Activated T-cell treated with anti-CD3 and anti-CD28 coated beads for 24 hours (primary cell): ENCODE data around the gene CDH16.
"Not testable (repeated sequence)": the region's sequence is repeated elsewhere in the genome, so short reads cannot be mapped to it uniquely, and the experiment has no call there.

Source experiments
- DNase-seq: peaks from one replicate; pipeline ENCODE4 v3.0.0-alpha.2; 2020; ENCODE audit warnings: low read depth

CDH16 gene

DNA sequence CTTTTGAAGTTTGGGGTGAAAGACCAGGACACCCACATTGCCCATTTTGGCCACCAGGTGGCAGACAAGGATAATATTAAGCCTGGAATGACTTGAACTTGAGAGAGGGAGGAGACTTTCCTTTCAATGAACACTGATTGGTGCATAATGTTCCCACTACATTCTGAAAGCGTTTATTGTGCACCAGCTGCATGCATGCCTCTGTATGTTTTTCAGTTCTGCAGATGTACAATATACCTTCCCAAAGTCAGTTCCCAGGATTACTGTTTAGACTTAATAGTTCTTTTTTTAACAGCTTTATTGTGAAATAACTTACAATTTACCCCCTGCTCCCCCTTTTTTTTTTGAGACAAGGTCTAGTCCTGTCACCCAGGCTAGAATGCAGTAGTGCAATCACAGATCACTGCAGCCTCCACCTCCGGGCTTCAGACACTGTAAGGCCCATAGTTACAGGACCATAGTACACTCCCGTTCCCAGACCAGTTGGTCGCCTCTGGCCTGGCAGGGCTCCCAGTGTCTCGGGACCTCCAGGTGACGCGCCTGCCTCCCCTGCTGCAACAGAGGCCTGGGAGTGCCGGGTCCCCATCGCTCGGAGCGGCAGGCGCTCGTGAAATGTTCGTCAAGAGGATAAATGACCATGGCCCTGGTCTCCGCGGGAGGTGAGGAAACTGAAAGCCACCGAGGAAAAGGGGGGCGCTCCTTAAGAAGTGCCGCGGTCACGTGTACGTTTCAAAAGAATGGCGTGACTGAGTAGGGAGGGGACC, 28.8 kb upstream of the CDH16 start:
- DNase-seq = peak; percentile 78

DNA sequence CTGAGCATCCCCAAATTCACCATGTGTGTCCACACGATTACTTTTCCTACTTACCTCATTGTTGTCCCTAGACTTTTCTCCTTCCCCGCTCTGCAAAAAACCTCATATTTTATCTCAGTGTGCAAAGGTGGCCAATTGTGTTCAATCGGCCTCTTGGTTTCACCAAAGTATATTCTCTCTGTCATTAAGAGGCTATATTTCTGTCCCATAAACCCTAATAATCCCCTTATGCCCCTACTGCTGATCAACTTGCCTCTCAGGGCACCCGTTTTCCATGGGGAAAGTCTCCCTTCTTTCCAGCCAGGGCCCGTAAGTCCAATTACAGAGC, 28.3 kb upstream of the CDH16 start:
- no peak for DNase-seq

DNA sequence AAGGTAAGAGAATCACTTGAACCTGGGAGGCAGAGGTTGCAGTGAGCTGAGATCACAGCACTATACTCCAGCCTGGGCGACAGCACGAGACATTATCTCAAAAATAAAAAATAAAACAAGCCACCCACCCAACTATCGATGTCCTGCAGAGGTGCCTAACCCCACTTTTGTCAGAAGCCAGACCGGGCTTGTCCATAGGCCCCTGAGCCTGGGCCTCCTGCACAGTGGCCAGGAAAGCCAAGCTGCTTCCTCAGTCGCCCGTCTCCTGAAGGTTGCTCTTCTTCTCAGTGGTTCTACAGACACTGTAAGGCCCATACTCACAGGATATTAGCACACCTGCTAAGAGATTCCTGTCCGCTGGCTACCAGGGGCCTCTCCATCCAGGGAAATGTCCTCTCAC, 27.9 kb upstream of the CDH16 start:
- no peak for DNase-seq

DNA sequence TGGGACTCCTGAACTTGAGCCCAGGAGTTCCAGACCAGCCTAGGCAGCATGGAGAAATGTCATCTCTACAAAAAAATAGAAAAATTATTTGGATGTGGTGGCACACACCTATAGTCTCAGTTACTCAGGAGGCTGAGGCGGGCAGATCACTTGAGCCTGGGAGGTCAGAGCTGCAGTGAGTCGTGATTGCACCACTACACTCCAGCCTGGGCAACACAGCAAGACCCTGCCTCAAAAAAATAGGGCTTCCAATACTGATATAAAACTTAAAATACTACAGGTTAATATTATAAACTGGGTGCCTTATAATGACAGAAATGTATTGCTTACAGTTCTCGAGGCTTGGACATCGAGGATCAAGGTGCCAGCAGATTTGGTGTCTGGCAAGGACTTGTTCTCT, 27.3 kb upstream of the CDH16 start:
- no peak for DNase-seq

DNA sequence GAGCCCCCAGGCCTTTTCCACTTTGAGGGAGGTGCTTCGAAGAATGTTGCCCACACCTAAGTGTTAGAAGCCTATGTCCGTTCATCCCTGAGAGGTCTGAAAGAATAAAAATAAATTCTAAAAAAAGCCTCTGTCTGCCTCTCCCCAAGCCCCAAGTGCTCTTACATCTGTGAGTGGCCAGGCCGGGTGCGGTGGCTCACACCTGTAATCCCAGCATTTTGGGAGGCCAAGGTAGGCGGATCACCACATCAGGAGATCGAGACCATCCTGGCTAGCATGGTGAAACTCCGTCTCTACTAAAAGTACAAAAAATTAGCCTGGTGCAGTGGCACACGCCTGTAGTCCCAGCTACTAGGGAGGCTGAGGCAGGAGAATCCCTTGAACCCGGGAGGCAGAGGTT, 26.3 kb upstream of the CDH16 start:
- DNase-seq = not testable (repeated sequence)

DNA sequence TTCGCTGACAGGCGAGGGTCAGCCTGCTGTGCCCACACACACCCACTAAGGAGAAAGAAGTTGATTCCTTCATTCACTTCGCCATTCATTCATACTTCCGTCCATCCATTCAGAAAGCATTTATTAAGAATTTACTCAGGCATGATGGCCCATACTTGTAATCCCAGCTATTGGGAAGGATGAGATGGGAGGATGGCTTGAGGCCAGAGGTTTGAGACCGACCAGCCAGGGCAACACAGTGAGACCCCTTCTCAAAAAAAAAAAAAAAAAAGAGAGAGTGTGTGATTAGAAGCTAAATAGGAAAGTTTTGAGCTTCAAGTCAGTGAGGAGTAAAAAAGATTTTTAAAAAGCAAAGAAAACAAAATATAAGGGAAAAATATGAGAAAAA, 25.4 kb upstream of the CDH16 start:
- no peak for DNase-seq

- DNase-seq = no peak
These were observed 24.9 kb upstream of the CDH16 start for GRCh38 chr16:66943426-66944053.

DNA sequence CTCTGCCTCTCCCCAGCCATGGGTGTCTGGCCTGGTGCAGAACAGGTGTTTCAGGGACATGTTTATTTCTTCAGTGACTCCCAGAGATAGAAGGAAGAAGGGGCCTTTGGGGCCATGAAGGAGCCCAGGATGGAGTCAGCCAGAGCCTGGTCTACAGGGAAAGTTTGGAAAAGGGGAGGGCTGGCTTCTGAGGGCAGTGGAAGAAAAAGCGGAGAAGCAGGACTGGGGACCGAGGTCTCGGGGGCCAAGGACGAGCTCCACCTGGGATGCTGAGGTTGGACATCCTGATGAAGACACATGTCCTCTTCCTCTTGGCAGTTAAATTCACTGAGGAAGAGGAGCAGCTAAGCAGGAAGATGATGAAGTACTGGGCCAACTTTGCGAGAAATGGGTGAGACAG, 24.3 kb upstream of the CDH16 start:
- DNase-seq = no peak

GRCh38 chr16:66940236-66940635, 21.6 kb upstream of the CDH16 start:
- DNase-seq = no peak

DNA sequence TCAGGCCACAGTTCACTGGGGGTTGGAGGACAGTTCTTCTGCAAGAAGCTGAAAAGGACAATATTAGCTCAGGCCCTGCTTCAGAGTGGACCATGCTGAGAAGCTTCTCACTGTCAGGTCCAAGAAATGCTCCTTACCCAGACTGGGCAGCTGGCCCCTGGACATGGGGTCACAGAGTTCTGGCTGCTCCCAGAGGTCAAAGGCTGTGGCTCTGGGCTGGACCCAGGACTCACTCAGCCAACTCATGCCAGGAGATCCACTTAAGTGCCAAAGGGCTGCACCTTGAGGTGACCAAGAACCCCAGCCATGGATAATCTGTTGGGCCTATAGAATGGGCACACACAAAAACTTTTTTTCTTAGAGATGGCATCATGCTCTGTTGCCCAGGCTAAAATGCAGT, 20.7 kb upstream of the CDH16 start:
- DNase-seq = no peak

GRCh38 chr16:66937725-66938337, 19.1 kb upstream of the CDH16 start:
- DNase-seq = no peak

GRCh38 chr16:66936889-66937554, 18.3 kb upstream of the CDH16 start:
- DNase-seq = no peak

GRCh38 chr16:66936462-66936861, 17.8 kb upstream of the CDH16 start:
- no peak for DNase-seq

- no peak for DNase-seq
These were observed 16.8 kb upstream of the CDH16 start, which contains the start of gene CES2 for GRCh38 chr16:66935314-66936011. TSS of gene CES2 (plus strand) at chr16:66935516. CDS start at chr16:66935636, 120 bp downstream.

DNA sequence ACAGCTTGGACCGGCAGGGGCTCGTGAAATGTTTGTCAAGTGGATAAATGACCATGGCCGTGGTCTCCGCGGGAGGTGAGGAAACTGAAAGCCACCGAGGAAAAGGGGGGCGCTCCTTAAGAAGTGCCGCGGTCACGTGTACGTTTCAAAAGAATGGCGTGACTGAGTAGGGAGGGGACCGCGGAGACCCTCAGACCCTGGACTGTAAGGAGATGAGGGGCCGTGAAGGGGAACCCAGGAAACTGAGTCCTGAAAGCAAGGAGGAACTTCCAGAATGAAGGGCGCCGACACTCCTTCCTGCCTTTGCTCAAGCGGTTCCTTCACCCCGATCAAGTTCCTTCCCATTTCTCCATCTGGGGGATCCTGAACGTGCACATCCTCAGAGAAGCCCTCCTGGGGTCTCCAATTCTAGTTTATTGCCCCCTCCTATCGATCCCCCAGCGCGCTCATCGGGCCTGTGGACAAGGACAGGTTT, 16.2 kb upstream of the CDH16 start:
- not testable (repeated sequence) for DNase-seq

DNA sequence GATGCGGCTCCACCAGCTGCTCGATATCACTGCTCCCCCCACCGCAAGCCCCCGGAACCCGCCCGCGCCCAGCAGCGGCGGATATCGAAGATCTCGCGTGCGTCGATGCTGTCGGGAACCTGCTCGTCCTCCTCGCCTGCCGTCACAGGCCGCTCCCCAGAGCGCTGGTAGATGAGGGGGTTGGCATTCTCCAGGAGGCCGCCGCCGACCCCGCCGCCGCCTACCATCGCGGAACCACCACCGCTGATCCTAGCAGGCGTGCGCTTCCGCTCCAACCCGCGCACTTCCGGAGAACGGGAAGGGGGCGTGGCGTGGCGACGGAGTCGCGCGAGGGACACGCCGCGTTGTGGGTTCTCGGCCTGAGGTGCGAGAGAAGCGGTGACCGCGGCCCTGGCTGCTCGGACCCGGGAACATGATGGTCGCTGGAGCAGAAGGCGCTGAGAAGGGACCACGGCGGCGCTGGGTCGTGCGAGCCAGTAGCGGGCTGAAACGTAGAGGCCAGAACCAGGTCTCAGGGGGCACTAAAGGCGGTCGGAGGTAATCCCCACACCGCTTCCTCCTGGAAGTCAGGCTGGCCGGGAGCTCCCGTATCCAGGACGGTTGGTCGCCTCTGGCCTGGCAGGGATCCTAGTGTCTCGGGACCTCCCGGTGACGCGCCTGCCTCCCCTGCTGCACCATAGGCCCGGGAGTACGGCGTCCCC, 15.6 kb upstream of the CDH16 start, which contains the start of gene CIAO2B:
Gene CIAO2B, minus strand, starts transcription at position 265 of the 701 bp plus-strand sequence. Its CDS starts 38 bp downstream, at position 227.
- peak; percentile 85 for DNase-seq

- DNase-seq = peak; percentile 47
These were observed 15.1 kb upstream of the CDH16 start for GRCh38 chr16:66933776-66934137.

DNA sequence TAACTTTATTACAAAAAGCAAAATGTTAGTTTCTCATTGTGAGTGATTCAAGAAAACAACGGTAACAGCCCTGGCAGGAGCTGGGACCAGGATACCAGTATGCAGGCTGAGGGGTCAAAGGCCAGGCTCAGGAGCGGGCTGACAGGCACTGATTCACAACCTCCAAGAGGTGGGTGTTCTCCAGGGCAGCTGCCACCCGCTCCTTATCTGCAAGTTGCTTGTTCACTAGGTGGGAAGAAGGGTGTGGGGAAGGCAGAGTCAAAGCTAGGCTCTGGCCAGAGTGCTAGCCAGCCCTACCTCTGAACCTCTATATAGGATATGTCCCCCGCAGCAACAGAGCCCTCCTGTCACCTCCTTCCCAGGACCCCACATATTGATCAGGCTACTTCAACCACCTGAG, 13.4 kb upstream of the CDH16 start:
- no peak for DNase-seq

DNA sequence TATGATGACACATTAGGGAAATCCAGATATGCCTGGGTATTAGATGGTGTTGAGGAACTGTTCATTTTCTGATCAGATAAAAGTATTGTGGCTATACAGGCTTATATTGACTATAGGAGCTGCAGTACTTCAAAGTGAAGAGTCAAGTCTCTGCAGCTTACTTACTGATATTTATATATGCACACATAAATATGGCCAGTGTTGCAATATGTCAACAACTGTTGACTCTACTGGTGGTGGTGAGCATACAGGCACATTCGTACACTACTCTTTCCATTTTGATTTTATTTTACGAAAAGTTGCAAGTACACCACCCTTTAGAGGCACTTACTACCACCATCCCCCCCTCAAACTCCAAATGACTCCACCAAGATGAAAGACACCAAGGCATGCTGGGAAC, 13.0 kb upstream of the CDH16 start:
- DNase-seq = no peak

DNA sequence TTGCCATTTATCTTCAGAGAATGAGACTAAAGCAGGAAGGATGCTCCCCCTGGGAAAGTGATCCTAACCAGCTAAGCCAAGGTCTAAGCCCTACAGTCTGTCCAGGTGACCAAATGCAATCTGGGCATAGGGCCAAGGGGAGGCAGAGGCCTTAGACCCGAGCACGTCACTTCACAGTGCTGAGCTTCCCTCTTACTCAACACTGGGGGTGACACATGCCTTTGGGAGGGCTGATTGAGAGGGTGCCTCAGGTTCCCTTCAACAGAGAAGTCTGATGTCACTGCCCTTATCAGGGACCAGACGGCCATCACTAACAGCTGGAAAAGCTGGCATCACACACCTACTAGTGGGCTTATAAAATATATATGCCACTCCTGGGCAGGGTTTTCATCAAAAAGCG, 11.5 kb upstream of the CDH16 start:
- no peak for DNase-seq

- no peak for DNase-seq
These were observed 10.2 kb upstream of the CDH16 start for GRCh38 chr16:66928702-66929388.
